ENCODE data around the gene OR1D5. TPM values are rescaled to one million over a fixed set of nuclear protein-coding genes. Genes with fewer than 3 reads are reported as not detected.
"Not testable (repeated sequence)": the region's sequence is repeated elsewhere in the genome, so short reads cannot be mapped to it uniquely, and the experiment has no call there.

OR1D5 gene
- polyA plus RNA-seq, 4 donors, result 0.81 TPM; not detected in 3

GRCh38 chr17:3035256-3035967 lies 28.0 kb downstream of the OR1D5 start:
- Histone ChIP-seq H3K36me3 (ENCODE audit: control insufficient read depth in 3 of 3, insufficient read depth in 2 of 3, low read depth in 1 of 3, low read length in 3 of 3) (peaks cover 0 to 28% (median 0%) of the 10 kb centered on the region in 3 donors), H3K27me3 (ENCODE audit: control insufficient read depth in 3 of 3, insufficient read depth in 3 of 3, low read length in 3 of 3) (no peaks in the 10 kb centered on the region), H3K9me3 (ENCODE audit: control insufficient read depth in 2 of 2, insufficient read depth in 1 of 2, low read depth in 1 of 2, low read length in 1 of 2) (no peaks in the 10 kb centered on the region), H3K4me3 (ENCODE audit: low read depth in 1 of 3, low read length in 3 of 3) (no peak overlapping the region), H3K27ac (ENCODE audit: low read depth in 1 of 3, low read length in 2 of 3) (no peak overlapping the region), H3K4me1 (ENCODE audit: control insufficient read depth in 3 of 3, insufficient read depth in 2 of 3, low read depth in 1 of 3, low read length in 2 of 3) (no peaks in the 10 kb centered on the region)
- DNase-seq (no peak), FAIRE-seq (no peak)
- WGBS, 3 donors, result 76 to 80% (median 78%) methylated on average over 13 of the region's 13 CpGs

DNA sequence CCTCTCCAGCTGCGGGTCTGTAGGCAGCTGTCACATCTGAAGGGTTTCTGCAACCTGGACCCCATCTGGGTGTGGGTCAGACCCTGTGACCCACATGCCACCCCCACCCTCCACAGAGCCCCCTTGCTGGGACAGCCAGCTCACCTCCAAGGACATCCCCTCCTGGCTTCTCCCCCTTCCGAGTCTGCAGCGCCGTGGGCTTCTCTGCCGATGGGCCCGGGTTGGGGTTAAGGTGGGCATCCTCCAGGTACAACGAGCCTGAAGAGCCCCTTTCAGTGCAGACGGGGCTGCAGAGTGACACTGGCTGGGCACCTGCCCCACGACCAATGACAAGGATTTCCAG lies 28.9 kb downstream of the OR1D5 start:
- DNase-seq (no peak), FAIRE-seq (no peak)
- Histone ChIP-seq H3K27me3 (ENCODE audit: control insufficient read depth in 3 of 3, insufficient read depth in 3 of 3, low read length in 3 of 3) (no peaks in the 10 kb centered on the region), H3K27ac (ENCODE audit: low read depth in 1 of 3, low read length in 2 of 3) (no peak overlapping the region), H3K4me3 (ENCODE audit: low read depth in 1 of 3, low read length in 3 of 3) (no peak overlapping the region), H3K36me3 (ENCODE audit: control insufficient read depth in 3 of 3, insufficient read depth in 2 of 3, low read depth in 1 of 3, low read length in 3 of 3) (peaks cover 0 to 29% (median 0%) of the 10 kb centered on the region in 3 donors), H3K4me1 (ENCODE audit: control insufficient read depth in 3 of 3, insufficient read depth in 2 of 3, low read depth in 1 of 3, low read length in 2 of 3) (no peaks in the 10 kb centered on the region), H3K9me3 (ENCODE audit: control insufficient read depth in 2 of 2, insufficient read depth in 1 of 2, low read depth in 1 of 2, low read length in 1 of 2) (no peaks in the 10 kb centered on the region)
- 83 to 87% (median 86%) methylated on average over 9 of the region's 9 CpGs for WGBS, 3 donors

- WGBS, 3 donors, result 79 to 81% (median 79%) methylated on average over 26 of the region's 26 CpGs
- DNase-seq (no peak), FAIRE-seq (no peak)
- H3K4me3 ChIP-seq (ENCODE audit: low read depth in 1 of 3, low read length in 3 of 3), result no peak overlapping the region
- no peaks in the 10 kb centered on the region for H3K9me3 ChIP-seq (ENCODE audit: control insufficient read depth in 2 of 2, insufficient read depth in 1 of 2, low read depth in 1 of 2, low read length in 1 of 2)
- no peak overlapping the region for H3K27ac ChIP-seq (ENCODE audit: low read depth in 1 of 3, low read length in 2 of 3)
- H3K27me3 ChIP-seq (ENCODE audit: control insufficient read depth in 3 of 3, insufficient read depth in 3 of 3, low read length in 3 of 3), result no peaks in the 10 kb centered on the region
- peaks cover 0 to 35% (median 0%) of the 10 kb centered on the region in 3 donors for H3K36me3 ChIP-seq (ENCODE audit: control insufficient read depth in 3 of 3, insufficient read depth in 2 of 3, low read depth in 1 of 3, low read length in 3 of 3)
- no peaks in the 10 kb centered on the region for H3K4me1 ChIP-seq (ENCODE audit: control insufficient read depth in 3 of 3, insufficient read depth in 2 of 3, low read depth in 1 of 3, low read length in 2 of 3)
These were observed 29.4 kb downstream of the OR1D5 start for GRCh38 chr17:3033741-3034577.

GRCh38 chr17:3033248-3033640 lies 30.2 kb downstream of the OR1D5 start:
- Histone ChIP-seq H3K4me3 (ENCODE audit: low read depth in 1 of 3, low read length in 3 of 3) (no peak overlapping the region), H3K9me3 (ENCODE audit: control insufficient read depth in 2 of 2, insufficient read depth in 1 of 2, low read depth in 1 of 2, low read length in 1 of 2) (no peaks in the 10 kb centered on the region), H3K36me3 (ENCODE audit: control insufficient read depth in 3 of 3, insufficient read depth in 2 of 3, low read depth in 1 of 3, low read length in 3 of 3) (peaks cover 0 to 39% (median 0%) of the 10 kb centered on the region in 3 donors), H3K27ac (ENCODE audit: low read depth in 1 of 3, low read length in 2 of 3) (no peak overlapping the region), H3K4me1 (ENCODE audit: control insufficient read depth in 3 of 3, insufficient read depth in 2 of 3, low read depth in 1 of 3, low read length in 2 of 3) (no peaks in the 10 kb centered on the region), H3K27me3 (ENCODE audit: control insufficient read depth in 3 of 3, insufficient read depth in 3 of 3, low read length in 3 of 3) (no peaks in the 10 kb centered on the region)
- no peak for DNase-seq
- WGBS, 3 donors, result 80 to 86% (median 84%) methylated on average over 14 to 15 of the region's 15 CpGs
- FAIRE-seq, result no peak

- no peak overlapping the region for H3K4me3 ChIP-seq (ENCODE audit: low read depth in 1 of 3, low read length in 3 of 3)
- H3K9me3 ChIP-seq (ENCODE audit: control insufficient read depth in 2 of 2, insufficient read depth in 1 of 2, low read depth in 1 of 2, low read length in 1 of 2), result no peaks in the 10 kb centered on the region
- no peaks in the 10 kb centered on the region for H3K4me1 ChIP-seq (ENCODE audit: control insufficient read depth in 3 of 3, insufficient read depth in 2 of 3, low read depth in 1 of 3, low read length in 2 of 3)
- no peak for FAIRE-seq
- 89 to 90% (median 89%) methylated on average over 26 to 27 of the region's 27 CpGs for WGBS, 3 donors
- H3K27ac ChIP-seq (ENCODE audit: low read depth in 1 of 3, low read length in 2 of 3), result no peak overlapping the region
- no peaks in the 10 kb centered on the region for H3K27me3 ChIP-seq (ENCODE audit: control insufficient read depth in 3 of 3, insufficient read depth in 3 of 3, low read length in 3 of 3)
- H3K36me3 ChIP-seq (ENCODE audit: control insufficient read depth in 3 of 3, insufficient read depth in 2 of 3, low read depth in 1 of 3, low read length in 3 of 3), result peaks cover 0 to 44% (median 0%) of the 10 kb centered on the region in 3 donors
- DNase-seq, result no peak
These were observed 30.9 kb downstream of the OR1D5 start for GRCh38 chr17:3032258-3033247.

GRCh38 chr17:3030852-3031470 lies 32.4 kb downstream of the OR1D5 start:
- FAIRE-seq; H3K9me3 ChIP-seq (ENCODE audit: control insufficient read depth in 2 of 2, insufficient read depth in 1 of 2, low read depth in 1 of 2, low read length in 1 of 2); H3K27me3 ChIP-seq (ENCODE audit: control insufficient read depth in 3 of 3, insufficient read depth in 3 of 3, low read length in 3 of 3); H3K4me1 ChIP-seq (ENCODE audit: control insufficient read depth in 3 of 3, insufficient read depth in 2 of 3, low read depth in 1 of 3, low read length in 2 of 3); DNase-seq; H3K4me3 ChIP-seq (ENCODE audit: low read depth in 1 of 3, low read length in 3 of 3): not testable (repeated sequence)
- H3K27ac ChIP-seq (ENCODE audit: low read depth in 1 of 3, low read length in 2 of 3), result peak overlapping the region in 1 of 3 donors; percentile 12
- peaks cover 0 to 59% (median 0%) of the 10 kb centered on the region in 3 donors for H3K36me3 ChIP-seq (ENCODE audit: control insufficient read depth in 3 of 3, insufficient read depth in 2 of 3, low read depth in 1 of 3, low read length in 3 of 3)
- WGBS, 3 donors, result 87 to 92% (median 91%) methylated on average over 14 of the region's 14 CpGs

GRCh38 chr17:3030096-3030495 lies 33.3 kb downstream of the OR1D5 start:
- H3K27me3 ChIP-seq (ENCODE audit: control insufficient read depth in 3 of 3, insufficient read depth in 3 of 3, low read length in 3 of 3), result no peaks in the 10 kb centered on the region
- H3K36me3 ChIP-seq (ENCODE audit: control insufficient read depth in 3 of 3, insufficient read depth in 2 of 3, low read depth in 1 of 3, low read length in 3 of 3), result peaks cover 0 to 67% (median 0%) of the 10 kb centered on the region in 3 donors
- DNase-seq (no peak), FAIRE-seq (no peak)
- H3K4me1 ChIP-seq (ENCODE audit: control insufficient read depth in 3 of 3, insufficient read depth in 2 of 3, low read depth in 1 of 3, low read length in 2 of 3), result no peaks in the 10 kb centered on the region
- no peak overlapping the region for H3K4me3 ChIP-seq (ENCODE audit: low read depth in 1 of 3, low read length in 3 of 3)
- H3K9me3 ChIP-seq (ENCODE audit: control insufficient read depth in 2 of 2, insufficient read depth in 1 of 2, low read depth in 1 of 2, low read length in 1 of 2), result no peaks in the 10 kb centered on the region
- H3K27ac ChIP-seq (ENCODE audit: low read depth in 1 of 3, low read length in 2 of 3), result no peak overlapping the region
- 65 to 89% (median 86%) methylated on average over 7 of the region's 7 CpGs for WGBS, 3 donors

All from small intestine (tissue), 7 donors.